NCI-H2107 (cell line): ENCODE measurements around the gene TNFRSF11A.
A peak's percentile ranks its signal among the peaks of the same experiment; 100 is the strongest.

Experiments
- DNase-seq: peaks from one replicate; lab custom pipeline; 2025; lab: John Stamatoyannopoulos, UW

The TNFRSF11A gene

DNA sequence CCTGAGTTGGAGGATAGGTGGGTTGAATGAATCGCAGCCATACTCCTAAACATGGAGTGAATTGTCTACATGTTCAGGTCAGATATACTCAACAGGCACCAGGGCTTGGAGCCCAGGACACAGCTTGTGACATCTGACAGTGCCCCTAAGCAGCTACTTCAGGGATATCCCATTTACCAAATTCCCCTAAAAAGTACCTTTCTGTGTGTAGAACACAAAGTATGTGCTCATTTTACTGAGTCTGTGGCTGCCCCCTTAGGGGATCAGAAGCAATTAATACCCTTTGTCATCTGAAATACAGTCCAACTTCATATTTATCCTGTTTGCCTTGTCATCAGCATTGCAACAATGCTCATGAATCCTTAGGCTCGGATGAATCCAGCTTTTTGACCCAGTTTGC is 20.8 kb downstream of the TNFRSF11A start:
- no peak for DNase-seq

GRCh38 chr18:62346333-62347088 is 21.4 kb downstream of the TNFRSF11A start:
- no peak for DNase-seq

GRCh38 chr18:62347089-62347506 is 22.0 kb downstream of the TNFRSF11A start:
- DNase-seq, result no peak

DNA sequence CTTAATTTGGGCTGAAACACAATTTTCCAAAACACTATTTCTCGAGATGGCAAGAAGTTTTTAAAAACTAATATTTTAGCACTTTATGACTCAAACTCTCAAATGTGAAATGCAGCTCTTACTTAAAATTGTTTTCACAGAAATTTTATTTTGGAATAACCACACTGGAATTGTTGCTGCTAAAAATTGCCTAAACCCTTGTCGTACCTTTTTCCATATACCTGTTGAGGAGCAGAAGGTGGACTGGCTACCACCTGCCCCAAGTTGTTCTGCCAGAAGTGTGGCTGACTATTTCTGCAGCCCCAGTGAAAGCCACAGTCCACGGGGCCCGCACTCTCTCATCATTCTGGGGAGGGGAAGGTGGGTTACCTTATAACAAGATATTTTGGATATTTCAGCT is 23.4 kb downstream of the TNFRSF11A start:
- DNase-seq, result no peak

GRCh38 chr18:62353170-62353569 is 28.1 kb downstream of the TNFRSF11A start:
- no peak for DNase-seq

GRCh38 chr18:62354151-62354550 is 29.0 kb downstream of the TNFRSF11A start:
- no peak for DNase-seq

- no peak for DNase-seq
These were observed 32.1 kb downstream of the TNFRSF11A start for GRCh38 chr18:62357079-62357719.

DNA sequence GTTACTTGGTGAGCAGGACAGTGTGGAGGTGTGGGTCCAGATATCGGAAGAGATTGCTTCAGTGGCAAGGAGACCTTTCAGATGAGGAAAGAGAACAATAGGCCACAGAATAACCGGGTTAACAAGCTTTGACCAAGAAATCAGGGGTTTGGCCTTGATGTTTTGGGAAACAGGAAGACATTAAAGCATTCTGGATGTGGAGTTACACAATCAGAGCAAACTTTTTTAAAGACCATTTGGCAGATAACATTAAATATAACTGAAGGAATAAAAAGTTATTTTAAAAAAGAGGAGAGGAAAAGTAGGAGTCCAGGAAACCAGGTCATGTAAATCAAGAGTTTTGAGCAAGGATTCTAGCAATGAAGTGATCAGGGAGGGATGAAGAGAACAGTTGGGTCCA is 35.7 kb downstream of the TNFRSF11A start:
- no peak for DNase-seq

DNA sequence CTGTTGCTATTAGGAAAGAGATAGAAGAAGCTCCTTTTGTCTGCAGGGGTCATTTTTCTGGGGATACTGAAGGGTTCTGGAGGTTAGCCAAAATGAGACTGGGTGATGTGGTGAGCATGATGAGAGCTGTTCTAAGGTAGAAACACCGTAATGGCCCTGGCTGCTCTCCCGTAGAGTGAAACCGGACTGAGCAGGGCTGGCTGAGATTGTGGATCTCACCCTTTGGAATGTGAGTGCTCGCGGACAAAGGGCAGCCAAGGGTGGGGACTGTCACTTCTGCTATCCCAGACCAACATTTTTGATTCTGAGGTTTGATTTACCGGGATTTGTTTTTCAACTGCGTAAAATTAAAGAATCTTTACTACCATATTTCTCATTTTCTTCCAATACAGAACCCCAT is 36.2 kb downstream of the TNFRSF11A start:
- DNase-seq, result no peak

GRCh38 chr18:62364558-62364957 is 39.4 kb downstream of the TNFRSF11A start:
- DNase-seq, result no peak

- no peak for DNase-seq
These were observed 40.3 kb downstream of the TNFRSF11A start for GRCh38 chr18:62365420-62365819.

DNA sequence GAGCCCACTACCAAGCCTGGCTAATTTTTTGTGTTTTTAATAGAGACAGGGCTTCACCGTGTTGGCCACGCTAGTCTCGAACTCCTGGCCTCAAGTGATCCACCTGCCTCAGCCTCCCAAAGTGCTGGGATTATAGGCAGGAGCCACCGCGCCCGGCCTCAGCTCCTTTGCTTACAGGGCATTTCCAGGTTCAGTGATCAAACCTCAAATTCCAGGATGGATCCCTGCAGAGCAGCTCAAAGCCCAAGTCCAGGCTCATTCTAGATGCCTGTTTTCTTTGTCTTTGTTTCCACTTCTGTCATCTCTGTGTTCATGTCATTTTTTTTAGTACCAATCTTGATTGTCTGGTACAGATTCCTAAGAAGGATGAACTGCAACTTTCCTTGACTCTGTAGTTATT is 41.9 kb downstream of the TNFRSF11A start:
- DNase-seq, result no peak

- DNase-seq, result no peak
These were observed 43.0 kb downstream of the TNFRSF11A start for GRCh38 chr18:62368100-62368499.

GRCh38 chr18:62369129-62369644 is 44.1 kb downstream of the TNFRSF11A start:
- no peak for DNase-seq

- DNase-seq, result no peak
These were observed 45.3 kb downstream of the TNFRSF11A start for GRCh38 chr18:62370366-62370765.

DNA sequence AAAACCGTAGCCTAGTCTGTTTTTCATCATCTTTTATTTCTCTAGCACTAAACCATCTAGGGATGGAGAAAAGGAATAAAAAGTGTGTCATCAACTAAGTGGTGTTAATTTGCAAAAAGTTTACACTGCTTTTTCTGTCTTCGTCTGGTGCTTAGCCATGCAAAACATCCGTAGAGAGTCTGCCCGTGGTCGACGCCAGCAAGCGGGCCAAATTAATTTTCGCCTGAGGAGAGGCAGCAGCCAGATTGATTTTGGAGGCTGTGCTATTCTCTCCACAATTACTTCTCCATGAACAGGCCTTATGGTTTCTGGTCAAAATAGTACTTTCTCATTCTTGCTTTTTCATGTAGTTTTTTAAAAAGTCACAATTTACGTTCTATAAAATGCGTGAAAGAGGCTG is 46.3 kb downstream of the TNFRSF11A start:
- DNase-seq, result no peak

GRCh38 chr18:62372156-62372555 is 47.0 kb downstream of the TNFRSF11A start:
- DNase-seq, result peak; percentile 84

DNA sequence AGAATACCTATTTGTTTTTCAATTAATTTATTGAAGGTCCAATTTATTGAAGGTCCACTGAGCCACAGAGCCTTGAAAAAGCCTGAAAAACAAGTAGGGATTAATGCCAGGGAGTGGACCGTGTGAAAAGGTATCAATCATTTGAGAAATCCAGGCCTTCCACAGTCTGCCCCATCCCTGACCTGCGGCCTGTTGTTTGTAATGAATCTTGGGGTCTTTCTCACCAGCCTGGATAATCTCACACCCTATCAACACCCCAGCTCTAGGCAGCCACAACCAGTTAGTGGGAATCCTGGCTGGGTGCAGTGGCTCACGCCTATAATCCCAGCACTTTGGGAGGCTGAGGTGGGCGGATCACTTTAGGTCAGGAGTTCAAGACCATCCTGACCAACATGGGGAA is 47.8 kb downstream of the TNFRSF11A start:
- DNase-seq, result no peak

GRCh38 chr18:62374410-62374965 is 49.4 kb downstream of the TNFRSF11A start:
- no peak for DNase-seq

- DNase-seq, result no peak
These were observed 52.2 kb downstream of the TNFRSF11A start for GRCh38 chr18:62377131-62377807.

DNA sequence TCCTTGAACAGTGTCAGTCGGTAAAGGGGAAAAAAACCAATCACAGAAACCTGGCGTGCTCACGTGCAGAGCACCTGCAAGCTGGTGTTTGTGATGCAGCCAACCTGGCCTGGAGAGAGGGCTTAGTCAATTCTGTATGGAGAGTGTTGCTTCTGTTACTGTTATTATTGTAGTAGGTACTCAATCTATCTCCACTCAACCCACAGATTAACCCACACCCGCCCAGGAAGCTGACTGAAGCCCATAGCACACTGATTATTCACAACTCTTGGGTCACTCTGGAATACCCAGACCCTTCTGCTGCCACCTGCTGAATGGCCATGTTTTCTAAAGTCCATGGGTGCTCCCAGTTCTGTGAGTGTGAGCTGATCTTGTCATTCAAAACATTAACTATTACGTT is 53.9 kb downstream of the TNFRSF11A start:
- no peak for DNase-seq

GRCh38 chr18:62381373-62381772 is 56.3 kb downstream of the TNFRSF11A start:
- DNase-seq, result no peak

DNA sequence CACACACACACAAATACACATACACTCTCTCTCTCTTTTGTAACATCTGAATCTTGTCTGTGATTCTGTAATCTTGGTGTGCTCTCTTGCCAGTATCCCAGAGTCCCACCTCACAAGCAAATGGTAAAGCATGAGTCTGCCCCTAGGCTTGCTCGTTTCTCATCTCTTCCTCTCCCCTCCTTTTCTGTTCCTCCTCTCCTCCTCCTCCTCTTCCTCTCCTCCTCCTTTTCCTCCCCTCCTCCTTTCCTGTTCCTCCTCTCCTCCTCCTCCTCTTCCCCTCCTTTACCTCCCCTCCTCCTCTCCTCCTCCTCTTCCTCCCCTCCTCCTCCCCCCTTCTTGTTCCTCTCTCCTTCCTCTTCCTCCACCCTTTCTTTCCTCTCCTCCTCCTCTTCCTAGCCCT is 59.0 kb downstream of the TNFRSF11A start:
- no peak for DNase-seq
